AG09319 (cell line): Measurements from ENCODE around the gene ADAMTS3.

Experiments used
- DNase-seq: peaks from one replicate; pipeline ENCODE4 v3.0.0-alpha.2; 2010; ENCODE audit warnings: low read depth; ENCODE audit errors: extremely low read depth
- TF ChIP-seq, protein P1 (sequence below): IDR thresholded peaks from 2 replicates; pipeline ENCODE4 v1.5.1; 2011; ENCODE audit warnings: low read depth, mild to moderate bottlenecking, inconsistent platforms, low read length, moderate library complexity

The ADAMTS3 gene

DNA sequence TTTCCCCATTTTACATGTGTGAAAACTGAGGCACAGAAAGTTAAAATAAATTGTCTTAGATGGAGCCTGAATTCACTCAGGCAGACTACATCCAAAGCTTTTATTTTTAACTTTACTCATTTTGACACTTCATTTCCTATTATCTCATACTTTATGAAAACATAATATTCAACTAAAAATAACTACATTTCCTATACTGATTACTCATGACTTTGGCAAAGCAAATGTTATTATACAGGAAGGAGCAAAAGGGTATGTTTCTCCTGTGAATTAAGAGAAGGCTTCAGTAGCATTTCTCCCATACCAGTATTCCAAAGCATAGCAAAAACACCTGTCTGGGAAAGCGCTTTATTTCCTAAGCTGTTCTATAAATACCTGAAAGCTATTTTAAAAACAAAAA lies 178.6 kb downstream of the ADAMTS3 start:
- no peak for DNase-seq
- TF ChIP-seq, protein P1, sequence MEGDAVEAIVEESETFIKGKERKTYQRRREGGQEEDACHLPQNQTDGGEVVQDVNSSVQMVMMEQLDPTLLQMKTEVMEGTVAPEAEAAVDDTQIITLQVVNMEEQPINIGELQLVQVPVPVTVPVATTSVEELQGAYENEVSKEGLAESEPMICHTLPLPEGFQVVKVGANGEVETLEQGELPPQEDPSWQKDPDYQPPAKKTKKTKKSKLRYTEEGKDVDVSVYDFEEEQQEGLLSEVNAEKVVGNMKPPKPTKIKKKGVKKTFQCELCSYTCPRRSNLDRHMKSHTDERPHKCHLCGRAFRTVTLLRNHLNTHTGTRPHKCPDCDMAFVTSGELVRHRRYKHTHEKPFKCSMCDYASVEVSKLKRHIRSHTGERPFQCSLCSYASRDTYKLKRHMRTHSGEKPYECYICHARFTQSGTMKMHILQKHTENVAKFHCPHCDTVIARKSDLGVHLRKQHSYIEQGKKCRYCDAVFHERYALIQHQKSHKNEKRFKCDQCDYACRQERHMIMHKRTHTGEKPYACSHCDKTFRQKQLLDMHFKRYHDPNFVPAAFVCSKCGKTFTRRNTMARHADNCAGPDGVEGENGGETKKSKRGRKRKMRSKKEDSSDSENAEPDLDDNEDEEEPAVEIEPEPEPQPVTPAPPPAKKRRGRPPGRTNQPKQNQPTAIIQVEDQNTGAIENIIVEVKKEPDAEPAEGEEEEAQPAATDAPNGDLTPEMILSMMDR, result no peak

DNA sequence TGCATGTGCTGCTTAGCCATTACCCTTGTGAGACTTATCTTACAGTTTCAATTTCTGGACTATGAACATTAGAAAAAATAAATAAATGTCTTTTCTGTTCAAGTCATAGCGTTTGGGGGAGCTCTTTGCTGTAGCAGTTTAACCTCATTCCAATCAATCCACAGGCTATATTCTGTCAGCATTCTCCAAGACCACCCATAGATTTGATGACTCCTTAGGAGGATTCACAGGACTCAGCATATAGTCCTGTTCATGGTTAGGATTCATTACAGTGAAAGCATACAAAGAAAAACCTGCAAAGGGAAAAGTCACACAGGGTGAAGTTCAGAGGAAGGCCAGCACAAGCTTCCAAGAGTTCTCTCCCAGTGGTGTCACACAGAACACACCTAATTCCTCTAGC lies 180.5 kb downstream of the ADAMTS3 start:
- TF ChIP-seq, protein P1, result no peak
- DNase-seq, result no peak

DNA sequence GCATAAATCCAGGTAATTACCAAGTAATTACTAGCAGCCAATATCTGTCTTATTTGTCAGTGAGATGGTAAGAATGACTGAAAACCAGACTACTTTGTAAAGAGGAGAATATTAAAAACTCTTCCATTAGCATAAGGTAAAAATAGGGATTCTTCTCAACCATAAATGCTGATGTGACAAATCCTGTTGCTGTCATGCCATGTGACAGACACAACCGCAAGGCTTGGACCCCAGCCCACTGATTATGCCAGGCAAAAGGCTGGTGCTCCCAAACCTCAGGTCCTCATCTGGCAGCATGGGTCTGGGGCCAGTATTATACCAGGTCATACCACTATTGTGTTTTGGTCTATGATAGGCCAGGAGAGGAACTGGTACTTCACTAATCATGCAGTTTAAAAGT lies 181.1 kb downstream of the ADAMTS3 start:
- TF ChIP-seq, protein P1, result no peak
- no peak for DNase-seq

DNA sequence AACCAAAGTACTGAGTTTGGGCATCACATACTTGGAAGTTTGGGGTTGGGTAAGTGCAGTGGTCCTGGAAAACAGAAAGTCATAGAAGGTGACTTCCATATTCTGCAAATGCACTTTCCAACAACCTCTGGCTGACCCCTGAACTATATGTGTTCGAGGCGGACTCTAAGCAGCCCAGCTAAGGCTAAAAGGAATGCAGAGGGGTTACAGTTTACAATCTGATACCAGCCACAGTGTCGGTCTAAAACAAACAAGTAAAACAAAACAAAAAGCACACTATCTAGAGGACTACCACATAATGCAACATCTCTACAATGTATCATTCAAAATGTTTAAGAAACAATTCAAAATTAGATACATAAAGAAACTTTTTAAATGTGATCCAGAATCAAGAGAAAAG lies 185.6 kb downstream of the ADAMTS3 start:
- DNase-seq, result no peak
- TF ChIP-seq, protein P1, result no peak

DNA sequence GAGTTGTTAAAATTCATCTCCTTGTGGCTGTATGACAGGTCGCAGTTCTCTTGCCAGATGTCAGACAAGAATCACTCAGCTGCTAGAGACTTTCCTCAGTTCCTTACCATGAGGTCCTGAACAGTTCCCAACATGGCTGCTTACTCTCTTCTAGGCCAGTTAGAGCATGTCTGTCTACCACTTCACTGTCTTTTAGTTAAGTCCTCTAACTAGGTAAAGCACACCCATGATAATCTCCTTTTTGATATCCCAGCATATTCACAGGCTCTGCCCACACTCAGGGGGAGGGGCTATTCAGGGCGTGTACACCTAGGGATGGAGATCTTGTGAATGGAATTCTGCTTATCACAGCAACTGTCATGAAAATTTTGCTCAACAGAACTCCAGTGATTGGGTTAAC lies 190.1 kb downstream of the ADAMTS3 start:
- no peak for DNase-seq
- TF ChIP-seq, protein P1, result no peak

DNA sequence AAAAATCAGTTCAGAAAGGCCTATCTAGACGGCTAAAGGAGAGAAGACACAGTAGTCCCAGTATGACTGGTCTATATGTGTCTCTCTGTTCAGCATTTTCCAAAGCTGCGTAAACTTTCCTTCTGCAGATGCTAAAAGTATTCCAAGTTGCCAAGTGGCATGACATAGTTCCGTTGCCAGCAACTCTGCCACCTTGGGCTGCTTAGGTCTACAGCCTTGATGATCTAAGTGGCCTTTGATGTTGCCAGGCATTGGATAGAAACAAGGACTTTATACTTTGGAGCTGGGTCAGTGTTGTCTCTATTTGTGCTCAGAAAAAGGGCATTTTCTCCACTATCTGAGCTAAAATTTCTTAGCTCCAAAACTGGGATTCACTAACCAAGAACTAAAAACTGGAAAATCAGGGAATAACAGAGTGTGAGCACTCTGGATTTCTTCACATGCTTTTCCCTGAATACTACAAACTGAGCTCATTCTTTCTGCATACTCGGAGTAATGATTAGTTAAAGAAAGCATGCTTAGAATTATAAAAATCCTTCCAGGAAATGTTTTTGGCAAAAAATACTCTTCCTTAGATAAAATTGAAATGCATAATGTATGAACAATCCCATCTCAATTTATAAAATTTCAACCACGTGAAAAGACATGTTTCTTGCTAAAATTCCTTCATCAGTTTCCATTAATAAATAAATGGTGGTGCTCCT lies 191.4 kb downstream of the ADAMTS3 start:
- TF ChIP-seq, protein P1, result no peak
- no peak for DNase-seq

DNA sequence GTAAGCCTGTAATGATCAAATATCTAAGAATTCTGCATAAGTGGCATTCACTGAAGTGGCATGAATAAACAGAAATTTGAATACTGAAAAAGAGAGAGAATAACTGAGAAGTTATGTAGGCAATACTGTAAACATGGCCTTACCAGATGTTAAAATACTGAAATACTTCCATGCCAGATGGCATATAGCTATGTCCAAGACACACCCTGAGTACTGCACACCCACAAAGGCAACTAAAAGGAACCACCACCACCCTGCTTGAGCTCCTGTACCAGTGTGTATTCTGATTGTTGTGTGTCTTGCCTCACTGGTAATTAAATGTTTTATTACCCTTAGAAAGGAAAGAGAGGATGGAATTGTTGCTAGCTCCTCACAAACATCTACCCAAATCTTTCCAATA lies 192.1 kb downstream of the ADAMTS3 start:
- TF ChIP-seq, protein P1, result no peak

More for the DNA sequence above, 192.1 kb downstream of the ADAMTS3 start:
- DNase-seq, result no peak
